Measurements from ENCODE around the gene SYNC.
"Not testable (repeated sequence)": the region's sequence is repeated elsewhere in the genome, so short reads cannot be mapped to it uniquely, and the experiment has no call there.

SYNC gene

DNA sequence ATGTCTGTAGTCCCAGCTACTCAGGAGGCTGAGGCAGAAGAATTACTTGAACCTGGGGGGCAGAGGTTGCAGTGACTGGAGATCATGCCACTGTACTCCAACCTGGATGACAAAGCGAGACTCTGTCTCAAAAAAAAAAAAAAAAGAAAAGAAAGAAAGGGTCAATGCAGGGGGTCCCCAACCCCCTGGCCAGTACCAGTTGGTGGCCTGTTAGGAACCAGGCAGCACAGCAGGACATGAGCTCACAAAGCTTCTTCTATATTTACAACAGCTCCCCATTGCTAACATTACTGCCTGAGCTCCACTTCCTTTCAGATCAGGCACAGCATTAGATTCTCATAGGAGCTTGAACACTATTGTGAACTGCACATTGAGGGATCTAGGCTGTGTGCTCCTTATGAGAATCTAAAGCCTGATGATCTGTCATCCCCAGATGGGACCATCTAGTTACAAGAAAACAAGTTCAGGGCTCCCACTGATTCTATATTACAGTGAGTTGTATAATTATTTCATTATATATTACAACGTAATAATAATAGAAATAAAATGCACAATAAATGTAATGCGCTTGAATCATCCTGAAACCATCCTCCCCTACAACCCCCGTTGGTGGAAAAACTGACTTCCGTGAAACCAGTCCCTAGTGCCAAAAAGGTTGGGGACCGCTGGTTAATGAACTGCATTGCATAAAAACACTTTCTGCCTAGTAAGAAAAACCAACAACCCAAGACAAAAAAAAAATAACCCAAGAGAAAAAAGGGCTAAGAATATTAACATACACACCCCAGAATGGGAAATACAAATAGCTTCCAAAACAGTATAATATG lies 55.0 kb downstream of the SYNC start:
- no peak for DNase-seq

DNA sequence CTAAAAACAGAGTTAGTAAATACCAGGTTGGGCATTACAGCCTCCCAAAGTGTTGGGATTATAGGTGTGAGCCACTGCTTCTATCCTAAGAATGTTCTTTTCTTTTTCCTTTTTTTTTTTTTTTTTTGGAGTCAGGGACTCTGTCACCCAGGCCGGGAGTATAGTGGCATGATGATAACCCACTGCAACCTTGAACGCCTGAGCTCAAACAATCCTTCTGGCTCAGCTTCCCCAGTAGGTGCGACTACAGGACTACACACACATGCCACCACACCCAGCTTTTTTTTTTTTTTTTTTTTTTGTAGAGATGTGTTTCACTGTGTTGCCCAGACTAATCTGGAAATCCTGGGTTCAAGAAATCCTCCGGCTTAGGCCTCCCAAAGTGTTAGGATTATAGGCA lies 58.1 kb downstream of the SYNC start:
- DNase-seq = no peak
- Histone ChIP-seq H3K4me1 (ENCODE audit: control extremely low read depth in 1 of 4, control insufficient read depth in 4 of 4, insufficient read depth in 4 of 4, low read length in 3 of 4) (peaks cover 0 to 10% (median 4%) of the 10 kb centered on the region in 4 experiments), H3K27me3 (replicated peaks in 2 of 5; ENCODE audit: control insufficient read depth in 4 of 5, insufficient read depth in 5 of 5, low read length in 4 of 5) (no peaks in the 10 kb centered on the region), H3K36me3 (ENCODE audit: control insufficient read depth in 4 of 4, insufficient read depth in 4 of 4, low read length in 3 of 4) (peaks cover 0 to 3% (median 0%) of the 10 kb centered on the region in 4 experiments), H3K27ac (ENCODE audit: insufficient read depth in 1 of 2, low read depth in 1 of 2, low read length in 2 of 2, poor library complexity in 1 of 2, severe bottlenecking in 2 of 2) (no peak overlapping the region), H3K4me3 (ENCODE audit: control insufficient read depth in 1 of 7, extremely low read depth in 1 of 7, insufficient read depth in 4 of 7, low read depth in 2 of 7, low read length in 6 of 7) (no peak overlapping the region), H3K9me3 (ENCODE audit: control extremely low read depth in 1 of 5, control insufficient read depth in 4 of 5, insufficient read depth in 2 of 5, low read depth in 1 of 5, low read length in 4 of 5) (no peaks in the 10 kb centered on the region)
- WGBS (ENCODE audit: insufficient coverage) = no CpG with 5 or more reads among the region's 4 CpGs
- ChIA-PET CTCF (no interaction called here), POLR2A (interaction anchor here (0.7 kb wide), 1 partner anchor 74 kb away, joined by 4 read pairs; no protein-coding TSS in a partner anchor)

More for the DNA sequence above, 55.0 kb downstream of the SYNC start:
- no peak overlapping the region for H3K27ac ChIP-seq (ENCODE audit: insufficient read depth in 1 of 2, low read depth in 1 of 2, low read length in 2 of 2, poor library complexity in 1 of 2, severe bottlenecking in 2 of 2)
- peaks cover 0 to 7% (median 3%) of the 10 kb centered on the region in 4 experiments for H3K36me3 ChIP-seq (ENCODE audit: control insufficient read depth in 4 of 4, insufficient read depth in 4 of 4, low read length in 3 of 4)
- ChIA-PET CTCF (interaction anchor here (2.1 kb wide), 1 partner anchor 23 kb away, joined by 5 read pairs; no protein-coding TSS in a partner anchor), POLR2A (interaction anchor here (0.7 kb wide), 2 partner anchors 38 to 102 kb away, joined by 3 read pairs; no protein-coding TSS in a partner anchor)
- no peaks in the 10 kb centered on the region for H3K9me3 ChIP-seq (ENCODE audit: control extremely low read depth in 1 of 5, control insufficient read depth in 4 of 5, insufficient read depth in 2 of 5, low read depth in 1 of 5, low read length in 4 of 5)
- 95% methylated on average over 2 of the region's 6 CpGs for WGBS (ENCODE audit: insufficient coverage)
- H3K4me3 ChIP-seq (ENCODE audit: control insufficient read depth in 1 of 7, extremely low read depth in 1 of 7, insufficient read depth in 4 of 7, low read depth in 2 of 7, low read length in 6 of 7) = no peak overlapping the region
- H3K4me1 ChIP-seq (ENCODE audit: control extremely low read depth in 1 of 4, control insufficient read depth in 4 of 4, insufficient read depth in 4 of 4, low read length in 3 of 4) = peaks cover 6 to 28% (median 22%) of the 10 kb centered on the region in 4 experiments
- no peaks in the 10 kb centered on the region for H3K27me3 ChIP-seq (replicated peaks in 2 of 5; ENCODE audit: control insufficient read depth in 4 of 5, insufficient read depth in 5 of 5, low read length in 4 of 5)

DNA sequence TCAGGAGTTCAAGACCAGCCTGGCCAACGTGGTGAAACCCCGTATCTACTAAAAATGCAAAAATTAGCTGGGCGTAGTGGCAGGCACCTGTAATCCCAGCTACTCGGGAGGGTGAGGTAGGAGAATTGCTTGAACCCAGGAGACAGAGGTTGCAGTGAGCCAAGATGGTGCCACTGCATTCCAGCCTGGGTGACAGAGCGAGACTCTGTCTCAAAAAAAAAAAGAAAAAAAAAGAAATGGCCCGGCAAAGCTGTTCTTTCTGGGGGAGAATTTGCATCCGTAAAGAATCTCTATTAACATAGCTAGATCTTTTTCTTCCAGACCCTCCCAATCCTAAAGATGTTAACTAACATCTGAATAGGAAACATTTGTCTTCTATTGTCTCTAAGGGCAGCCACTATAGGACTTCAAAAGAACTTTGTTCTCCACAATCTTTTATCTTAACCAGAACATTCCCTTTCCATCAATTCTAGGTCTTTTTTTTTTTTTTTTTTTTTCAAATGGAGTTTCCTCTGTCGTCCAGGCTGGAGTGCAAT lies 60.2 kb downstream of the SYNC start:
- H3K27me3 ChIP-seq (replicated peaks in 2 of 5; ENCODE audit: control insufficient read depth in 4 of 5, insufficient read depth in 5 of 5, low read length in 4 of 5); H3K4me1 ChIP-seq (ENCODE audit: control extremely low read depth in 1 of 4, control insufficient read depth in 4 of 4, insufficient read depth in 4 of 4, low read length in 3 of 4); H3K9me3 ChIP-seq (ENCODE audit: control extremely low read depth in 1 of 5, control insufficient read depth in 4 of 5, insufficient read depth in 2 of 5, low read depth in 1 of 5, low read length in 4 of 5); H3K4me3 ChIP-seq (ENCODE audit: control insufficient read depth in 1 of 7, extremely low read depth in 1 of 7, insufficient read depth in 4 of 7, low read depth in 2 of 7, low read length in 6 of 7); CTCF ChIA-PET; H3K27ac ChIP-seq (ENCODE audit: insufficient read depth in 1 of 2, low read depth in 1 of 2, low read length in 2 of 2, poor library complexity in 1 of 2, severe bottlenecking in 2 of 2); H3K36me3 ChIP-seq (ENCODE audit: control insufficient read depth in 4 of 4, insufficient read depth in 4 of 4, low read length in 3 of 4); DNase-seq: not testable (repeated sequence)
- POLR2A ChIA-PET = interaction anchor here (0.6 kb wide), 1 partner anchor 140 kb away, joined by 5 read pairs; no protein-coding TSS in a partner anchor
- WGBS (ENCODE audit: insufficient coverage) = 97% methylated on average over 6 of the region's 8 CpGs

DNA sequence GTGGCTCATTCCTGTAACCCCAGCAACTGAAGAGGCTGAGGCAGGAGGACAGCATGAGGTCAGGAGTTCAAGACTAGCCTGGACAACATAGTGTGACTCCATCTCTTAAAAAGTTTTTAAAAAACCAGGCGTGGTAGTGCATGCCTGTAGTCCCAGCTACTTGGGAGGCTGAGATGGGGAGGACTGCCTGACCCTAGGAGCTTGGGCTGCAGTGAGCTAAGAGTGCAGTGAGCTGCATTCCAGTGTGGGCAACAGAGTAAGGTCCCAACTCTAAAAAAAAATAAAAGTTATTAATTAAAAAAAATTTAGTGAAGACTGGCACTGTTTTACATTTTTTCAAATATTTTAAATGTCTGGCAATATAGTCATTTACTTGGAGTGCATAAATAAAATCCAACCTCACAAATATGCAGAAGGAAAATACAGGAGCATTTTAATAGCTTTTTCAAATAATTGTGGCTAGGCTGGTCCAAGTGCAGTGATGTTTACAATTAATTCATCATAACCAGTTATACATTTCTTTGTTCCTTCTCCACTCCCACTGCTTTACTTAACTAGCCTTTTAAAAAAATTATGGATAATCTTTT lies 63.0 kb downstream of the SYNC start:
- no peaks in the 10 kb centered on the region for H3K9me3 ChIP-seq (ENCODE audit: control extremely low read depth in 1 of 5, control insufficient read depth in 4 of 5, insufficient read depth in 2 of 5, low read depth in 1 of 5, low read length in 4 of 5)
- DNase-seq = no peak
- ChIA-PET CTCF (interaction anchor here (1.1 kb wide), 1 partner anchor 119 kb away, joined by 3 read pairs; no protein-coding TSS in a partner anchor), POLR2A (no interaction called here)
- WGBS (ENCODE audit: insufficient coverage) = 100% methylated on average over 1 of the region's 1 CpG
- no peak overlapping the region for H3K4me3 ChIP-seq (ENCODE audit: control insufficient read depth in 1 of 7, extremely low read depth in 1 of 7, insufficient read depth in 4 of 7, low read depth in 2 of 7, low read length in 6 of 7)
- no peaks in the 10 kb centered on the region for H3K4me1 ChIP-seq (ENCODE audit: control extremely low read depth in 1 of 4, control insufficient read depth in 4 of 4, insufficient read depth in 4 of 4, low read length in 3 of 4)
- no peaks in the 10 kb centered on the region for H3K27me3 ChIP-seq (replicated peaks in 2 of 5; ENCODE audit: control insufficient read depth in 4 of 5, insufficient read depth in 5 of 5, low read length in 4 of 5)
- H3K27ac ChIP-seq (ENCODE audit: insufficient read depth in 1 of 2, low read depth in 1 of 2, low read length in 2 of 2, poor library complexity in 1 of 2, severe bottlenecking in 2 of 2) = no peak overlapping the region
- peaks cover 0 to 3% (median 0%) of the 10 kb centered on the region in 4 experiments for H3K36me3 ChIP-seq (ENCODE audit: control insufficient read depth in 4 of 4, insufficient read depth in 4 of 4, low read length in 3 of 4)

DNA sequence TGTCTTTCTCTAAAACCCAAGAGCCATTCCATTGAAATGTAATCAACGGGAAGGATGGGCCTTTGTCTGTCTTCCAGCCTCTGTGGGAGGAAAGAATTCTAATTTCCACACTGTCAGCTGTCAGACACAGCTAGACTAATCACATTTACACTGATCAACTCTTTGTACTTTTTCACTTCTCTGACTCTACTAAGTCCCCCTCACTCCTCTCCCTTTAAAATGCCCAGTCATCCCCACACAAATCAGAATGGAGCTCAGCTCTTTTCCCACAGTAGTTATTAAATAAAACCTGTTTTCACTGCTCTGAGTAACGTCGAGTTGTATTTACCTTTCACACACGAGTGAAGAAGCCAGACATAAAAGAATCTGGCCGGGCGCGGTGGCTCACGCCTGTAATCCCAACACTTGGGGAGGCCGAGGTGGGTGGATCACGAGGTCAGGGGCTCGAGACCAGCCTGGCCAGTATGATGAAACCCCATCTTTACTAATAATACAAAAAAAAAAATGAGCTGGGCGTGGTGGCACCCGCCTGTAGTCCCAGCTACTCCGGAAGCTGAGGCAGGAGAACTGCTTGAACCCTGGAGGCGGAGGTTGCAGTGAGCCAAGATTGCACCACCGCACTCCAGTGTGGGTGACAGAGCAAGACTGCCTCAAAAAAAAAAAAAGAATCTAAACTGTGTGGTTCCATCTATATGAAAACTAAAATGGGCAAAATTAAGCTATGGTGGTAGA lies 65.5 kb downstream of the SYNC start:
- no peak for DNase-seq
- ChIA-PET CTCF (interaction anchor here (0.8 to 1.2 kb wide), 3 partner anchors 17 to 117 kb away, joined by 3 to 6 read pairs (median 3); no protein-coding TSS in a partner anchor), POLR2A (interaction anchor here (0.6 kb wide), 3 partner anchors 27 to 360 kb away, joined by 3 to 6 read pairs (median 3); no protein-coding TSS in a partner anchor)
- H3K9me3 ChIP-seq (ENCODE audit: control extremely low read depth in 1 of 5, control insufficient read depth in 4 of 5, insufficient read depth in 2 of 5, low read depth in 1 of 5, low read length in 4 of 5) = no peaks in the 10 kb centered on the region
- no peak overlapping the region for H3K4me3 ChIP-seq (ENCODE audit: control insufficient read depth in 1 of 7, extremely low read depth in 1 of 7, insufficient read depth in 4 of 7, low read depth in 2 of 7, low read length in 6 of 7)
- WGBS (ENCODE audit: insufficient coverage) = 97% methylated on average over 11 of the region's 16 CpGs
- peaks cover 5 to 18% (median 13%) of the 10 kb centered on the region in 4 experiments for H3K36me3 ChIP-seq (ENCODE audit: control insufficient read depth in 4 of 4, insufficient read depth in 4 of 4, low read length in 3 of 4)
- H3K27me3 ChIP-seq (replicated peaks in 2 of 5; ENCODE audit: control insufficient read depth in 4 of 5, insufficient read depth in 5 of 5, low read length in 4 of 5) = no peaks in the 10 kb centered on the region
- no peak overlapping the region for H3K27ac ChIP-seq (ENCODE audit: insufficient read depth in 1 of 2, low read depth in 1 of 2, low read length in 2 of 2, poor library complexity in 1 of 2, severe bottlenecking in 2 of 2)
- no peaks in the 10 kb centered on the region for H3K4me1 ChIP-seq (ENCODE audit: control extremely low read depth in 1 of 4, control insufficient read depth in 4 of 4, insufficient read depth in 4 of 4, low read length in 3 of 4)

DNA sequence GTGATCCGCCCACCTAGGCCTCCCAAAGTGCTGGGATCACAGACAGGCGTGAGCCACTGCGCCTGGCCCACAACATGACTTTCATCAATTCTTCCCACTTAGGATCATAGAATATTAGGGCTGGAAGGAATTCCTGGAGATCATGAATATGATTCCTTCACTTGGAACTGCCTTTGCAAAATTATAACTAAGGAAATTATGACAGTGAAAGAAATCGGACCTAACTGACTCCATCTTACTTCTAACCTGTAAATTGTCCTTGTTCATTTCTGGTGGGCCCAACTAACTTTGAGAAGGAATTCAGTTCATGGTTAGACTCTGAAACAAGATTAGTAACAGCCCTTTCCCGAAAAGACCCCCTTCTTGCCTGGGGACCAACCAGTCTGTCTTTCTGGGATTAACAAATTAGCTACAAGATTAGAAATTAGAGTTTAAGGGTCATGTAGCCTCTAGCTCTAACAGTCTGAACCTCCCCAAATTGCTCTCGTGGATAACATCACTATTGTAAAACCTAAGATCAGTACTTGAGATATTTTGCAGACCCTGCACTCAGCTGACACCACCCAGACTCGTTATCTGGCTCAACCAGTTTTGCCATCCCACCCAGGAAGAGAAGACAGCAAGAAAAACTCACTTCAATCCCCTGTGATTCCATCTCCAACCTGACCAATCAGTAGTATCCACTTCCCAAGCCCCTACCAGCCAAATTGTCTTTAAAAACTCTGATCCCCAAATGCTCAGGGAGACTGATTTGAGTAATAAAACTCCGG lies 66.9 kb downstream of the SYNC start:
- Histone ChIP-seq H3K36me3 (ENCODE audit: control insufficient read depth in 4 of 4, insufficient read depth in 4 of 4, low read length in 3 of 4) (peaks cover 5 to 18% (median 13%) of the 10 kb centered on the region in 4 experiments), H3K27ac (ENCODE audit: insufficient read depth in 1 of 2, low read depth in 1 of 2, low read length in 2 of 2, poor library complexity in 1 of 2, severe bottlenecking in 2 of 2) (no peak overlapping the region), H3K9me3 (ENCODE audit: control extremely low read depth in 1 of 5, control insufficient read depth in 4 of 5, insufficient read depth in 2 of 5, low read depth in 1 of 5, low read length in 4 of 5) (no peaks in the 10 kb centered on the region), H3K27me3 (replicated peaks in 2 of 5; ENCODE audit: control insufficient read depth in 4 of 5, insufficient read depth in 5 of 5, low read length in 4 of 5) (no peaks in the 10 kb centered on the region), H3K4me1 (ENCODE audit: control extremely low read depth in 1 of 4, control insufficient read depth in 4 of 4, insufficient read depth in 4 of 4, low read length in 3 of 4) (no peaks in the 10 kb centered on the region), H3K4me3 (ENCODE audit: control insufficient read depth in 1 of 7, extremely low read depth in 1 of 7, insufficient read depth in 4 of 7, low read depth in 2 of 7, low read length in 6 of 7) (no peak overlapping the region)
- DNase-seq = no peak
- ChIA-PET POLR2A (no interaction called here), CTCF (interaction anchor here (0.7 to 1.0 kb wide), 2 partner anchors 10 to 15 kb away, joined by 3 read pairs; no protein-coding TSS in a partner anchor)
- WGBS (ENCODE audit: insufficient coverage) = 100% methylated on average over 5 of the region's 8 CpGs

All from common myeloid progenitor, CD34-positive (primary cell).